NCI-H2107 treated with DMSO at 0.1 percent for 48 hours (cell line): ENCODE data around the gene CDH7.

ENCODE experiments used
- DNase-seq: peaks from one replicate; lab custom pipeline; 2025; ENCODE audit not compliant: unreplicated experiment; lab: John Stamatoyannopoulos, UW

The CDH7 gene

GRCh38 chr18:65906621-65907034 is 155.8 kb downstream of the CDH7 start:
- no peak for DNase-seq

GRCh38 chr18:65907281-65907680 is 156.5 kb downstream of the CDH7 start:
- no peak for DNase-seq

- DNase-seq = no peak
These were observed 168.2 kb downstream of the CDH7 start for GRCh38 chr18:65919018-65919417.

DNA sequence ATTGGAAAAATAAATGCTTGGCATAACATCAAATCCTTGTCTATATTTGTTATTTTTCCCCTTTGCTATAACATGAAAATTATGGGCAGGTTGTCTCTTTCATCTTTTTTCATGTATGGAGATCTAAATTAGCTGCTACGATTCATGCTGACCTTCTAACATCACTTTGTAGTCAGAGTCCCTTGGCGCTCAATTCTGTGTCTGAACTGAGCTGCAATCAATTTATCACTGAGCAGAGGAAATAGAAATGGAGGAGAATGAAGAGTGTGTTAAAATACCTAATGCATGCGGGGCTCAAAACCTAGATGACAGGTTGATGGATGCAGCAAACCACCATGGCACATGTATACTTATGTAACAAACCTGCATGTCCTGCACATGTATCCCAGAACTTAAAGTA is 168.9 kb downstream of the CDH7 start:
- DNase-seq = no peak

DNA sequence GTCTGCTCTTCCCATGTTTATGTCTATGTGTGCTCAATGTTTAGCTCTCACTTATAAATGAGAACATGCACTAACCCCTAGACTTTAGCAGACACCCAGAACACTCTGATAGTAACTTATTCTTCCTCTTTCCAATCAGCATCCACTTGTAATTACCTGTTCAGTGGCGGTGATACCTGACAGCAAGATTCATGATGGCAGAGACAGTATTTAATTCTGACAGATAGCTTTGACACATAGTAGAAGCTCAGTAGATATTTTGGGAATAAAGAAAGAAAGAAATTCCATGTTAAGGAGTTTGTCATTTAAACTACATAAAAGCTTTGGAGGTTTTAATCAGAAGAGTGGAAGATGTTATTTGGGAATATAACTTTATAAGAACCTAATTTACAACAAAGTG is 171.3 kb downstream of the CDH7 start:
- no peak for DNase-seq

DNA sequence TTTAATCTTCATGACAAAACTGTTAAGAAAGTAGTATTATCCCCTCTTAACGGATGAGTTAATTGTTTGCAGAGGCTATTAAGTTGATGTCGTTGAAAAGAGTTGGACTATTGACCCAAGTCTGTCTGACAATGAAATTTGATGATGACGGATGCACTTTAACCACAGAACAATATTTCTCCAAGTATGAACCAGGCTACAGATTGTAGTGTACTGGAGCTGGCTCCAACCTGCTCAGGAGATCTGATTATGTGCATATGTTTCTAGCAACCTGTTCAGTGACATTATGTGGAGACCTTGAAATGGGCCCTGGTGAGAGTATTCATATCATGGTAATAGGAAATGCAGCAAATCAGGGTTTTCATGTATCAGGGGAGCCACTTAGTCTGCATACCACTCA is 174.1 kb downstream of the CDH7 start:
- DNase-seq = no peak

- no peak for DNase-seq
These were observed 184.1 kb downstream of the CDH7 start for GRCh38 chr18:65934874-65935273.

GRCh38 chr18:65936678-65937077 is 185.9 kb downstream of the CDH7 start:
- DNase-seq = no peak

DNA sequence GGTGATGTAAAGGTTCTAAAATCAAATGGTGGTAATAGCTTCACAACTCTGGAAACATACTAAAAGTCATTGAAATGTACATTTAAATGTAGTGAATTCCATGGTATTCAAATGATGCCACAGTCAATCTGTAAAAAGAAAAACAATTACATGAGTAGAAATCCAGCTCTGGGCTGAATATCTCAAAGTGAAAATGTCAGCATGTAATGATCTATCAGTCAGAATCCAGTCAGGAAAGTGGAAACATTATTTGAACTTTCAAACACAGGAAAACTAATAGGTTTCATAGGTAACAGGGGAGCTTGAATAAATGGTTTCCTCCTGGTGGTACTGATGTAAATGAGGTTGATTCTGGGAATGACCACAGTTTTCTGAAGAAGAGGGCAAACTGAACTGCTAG is 186.4 kb downstream of the CDH7 start:
- no peak for DNase-seq

DNA sequence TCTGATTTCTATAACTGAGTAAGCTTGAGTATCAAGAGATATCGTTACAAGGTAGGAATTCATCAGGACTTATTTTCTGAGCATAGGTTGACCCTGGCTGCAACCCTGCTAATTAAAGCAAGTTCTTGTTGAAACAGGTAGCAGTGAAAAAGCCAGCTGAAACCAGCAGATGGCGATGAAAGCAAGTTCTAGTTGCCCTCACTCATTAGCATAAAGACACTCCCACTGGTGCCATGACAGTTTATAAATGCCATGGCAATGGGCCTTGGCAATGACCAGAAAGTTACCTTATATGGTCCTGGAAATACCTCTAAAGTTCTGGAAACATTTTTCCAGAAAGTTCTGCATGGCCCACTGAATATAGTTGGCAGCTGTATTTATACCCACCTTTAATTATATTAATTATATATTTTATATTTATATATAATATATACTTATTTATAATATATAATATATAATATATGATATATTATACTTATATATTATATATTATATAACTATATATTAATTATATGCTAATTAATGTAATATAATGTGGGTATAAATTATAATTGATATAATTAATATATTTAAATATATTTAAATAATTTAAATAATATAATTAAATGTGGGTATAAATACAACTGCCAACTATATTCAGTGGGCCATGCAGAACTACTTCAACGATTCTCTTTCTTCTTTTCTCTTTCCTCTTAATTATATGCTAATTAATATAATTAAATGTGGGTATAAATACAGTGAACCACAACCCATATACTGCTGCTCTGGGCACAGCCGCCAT is 188.0 kb downstream of the CDH7 start:
- DNase-seq = peak; percentile 5
